HG02759 (cell line): ENCODE measurements around the gene RANBP3.
"Not testable (repeated sequence)": the region's sequence is repeated elsewhere in the genome, so short reads cannot be mapped to it uniquely, and the experiment has no call there.

ENCODE experiments used
- ATAC-seq: cut with Tn5 transposase; IDR thresholded peaks from one replicate; pipeline ENCODE4 v1.9.1; 2021; ENCODE audit warnings: mild to moderate bottlenecking, moderate library complexity; ENCODE audit not compliant: unreplicated experiment

RANBP3 gene

GRCh38 chr19:5891938-5892771 lies 85.8 kb downstream of the RANBP3 start:
- ATAC-seq: no peak

GRCh38 chr19:5891572-5891937 lies 86.4 kb downstream of the RANBP3 start:
- no peak for ATAC-seq

GRCh38 chr19:5890099-5890498 lies 87.8 kb downstream of the RANBP3 start:
- no peak for ATAC-seq

- no peak for ATAC-seq
Observed at GRCh38 chr19:5889288-5889971, 88.5 kb downstream of the RANBP3 start.

- not testable (repeated sequence) for ATAC-seq
Observed at GRCh38 chr19:5884065-5884811, 93.7 kb downstream of the RANBP3 start.

GRCh38 chr19:5883157-5883873 lies 94.6 kb downstream of the RANBP3 start:
- ATAC-seq: not testable (repeated sequence)

- no peak for ATAC-seq
Observed at GRCh38 chr19:5882421-5882968, 95.4 kb downstream of the RANBP3 start.

- no peak for ATAC-seq
Observed at GRCh38 chr19:5881543-5882299, 96.2 kb downstream of the RANBP3 start.

GRCh38 chr19:5880604-5881078 lies 97.3 kb downstream of the RANBP3 start:
- no peak for ATAC-seq

- no peak for ATAC-seq
Observed at GRCh38 chr19:5880196-5880595, 97.7 kb downstream of the RANBP3 start.

GRCh38 chr19:5877882-5878281 lies 100.1 kb downstream of the RANBP3 start:
- ATAC-seq: no peak

- no peak for ATAC-seq
Observed at GRCh38 chr19:5877427-5877826, 100.5 kb downstream of the RANBP3 start.

GRCh38 chr19:5874496-5874895 lies 103.4 kb downstream of the RANBP3 start:
- ATAC-seq: not testable (repeated sequence)

- no peak for ATAC-seq
Observed at GRCh38 chr19:5873617-5874199, 104.2 kb downstream of the RANBP3 start.

GRCh38 chr19:5870986-5871394 lies 107.0 kb downstream of the RANBP3 start:
- no peak for ATAC-seq

- no peak for ATAC-seq
Observed at GRCh38 chr19:5867201-5868136, 110.5 kb downstream of the RANBP3 start.
